ENCODE data around the gene MYCL. TPM values are rescaled to one million over a fixed set of nuclear protein-coding genes. Genes with fewer than 3 reads are reported as not detected.

The MYCL gene
- total RNA-seq, 1 experiment from 2014 or later, result 2.0 TPM

- no peaks in the 10 kb centered on the region for H3K9me3 ChIP-seq (ENCODE audit: control insufficient read depth, insufficient read depth, low read depth, low read length)
- in situ Hi-C loops (cut with HindIII; ENCODE audit: low pct_unique_long_range_greater_than_20kb, low sequenced_read_pairs), result no loop called here
- no peaks in the 10 kb centered on the region for H3K4me1 ChIP-seq (ENCODE audit: control insufficient read depth, insufficient read depth, low read length)
- BruUV-seq (replicated peaks), result no TSS peak
- H3K27me3 ChIP-seq (ENCODE audit: control insufficient read depth, insufficient read depth, low read length), result no peaks in the 10 kb centered on the region
- no peak for DNase-seq (ENCODE audit: low read depth, low spot score)
- TF ChIP-seq REST (IDR thresholded peaks at IDR 0.05; ENCODE audit: insufficient read depth in 1 of 2, low read depth in 2 of 2, low read length in 1 of 2) (no peak), SIN3A (IDR thresholded peaks at IDR 0.05; ENCODE audit: borderline replicate concordance, insufficient read depth, low read depth, low read length) (no peak), POLR2AphosphoS5 (IDR thresholded peaks at IDR 0.05; ENCODE audit: low read depth, low read length) (no peak), CTCF (IDR thresholded peaks at IDR 0.05) (no peak), TCF7L2 (IDR thresholded peaks at IDR 0.05; ENCODE audit: low read depth, low read length) (no peak)
- ChIA-PET POLR2A (no interaction called here), CTCF (interaction anchor here (0.7 kb wide), 1 partner anchor 32 kb away, joined by 5 read pairs; no protein-coding TSS in a partner anchor)
- ATAC-seq, result no peak
- H3K27ac ChIP-seq (ENCODE audit: low read length), result no peak overlapping the region
- no peak overlapping the region for H3K4me3 ChIP-seq (ENCODE audit: low read depth in 2 of 2, low read length in 2 of 2)
- no peaks in the 10 kb centered on the region for H3K36me3 ChIP-seq (ENCODE audit: control insufficient read depth, insufficient read depth, low read length)
- intact Hi-C loops (cut with micrococcal nuclease; ENCODE audit: unreplicated experiment), result no loop called here
Observed at GRCh38 chr1:39944410-39945112, 42.8 kb upstream of the MYCL start.

GRCh38 chr1:39943471-39944290 lies 42.0 kb upstream of the MYCL start:
- POLR2A ChIA-PET, result no interaction called here
- TF ChIP-seq TCF7L2 (IDR thresholded peaks at IDR 0.05; ENCODE audit: low read depth, low read length) (no peak), REST (IDR thresholded peaks at IDR 0.05; ENCODE audit: insufficient read depth in 1 of 2, low read depth in 2 of 2, low read length in 1 of 2) (no peak), CTCF (IDR thresholded peaks at IDR 0.05) (no peak), SIN3A (IDR thresholded peaks at IDR 0.05; ENCODE audit: borderline replicate concordance, insufficient read depth, low read depth, low read length) (no peak), POLR2AphosphoS5 (IDR thresholded peaks at IDR 0.05; ENCODE audit: low read depth, low read length) (no peak)
- in situ Hi-C loops (cut with HindIII; ENCODE audit: low pct_unique_long_range_greater_than_20kb, low sequenced_read_pairs) (no loop called here), intact Hi-C loops (cut with micrococcal nuclease; ENCODE audit: unreplicated experiment) (no loop called here)
- DNase-seq (ENCODE audit: low read depth, low spot score), result no peak
- ATAC-seq, result no peak
- Histone ChIP-seq H3K27me3 (ENCODE audit: control insufficient read depth, insufficient read depth, low read length) (no peaks in the 10 kb centered on the region), H3K36me3 (ENCODE audit: control insufficient read depth, insufficient read depth, low read length) (no peaks in the 10 kb centered on the region), H3K4me3 (ENCODE audit: low read depth in 2 of 2, low read length in 2 of 2) (no peak overlapping the region), H3K9me3 (ENCODE audit: control insufficient read depth, insufficient read depth, low read depth, low read length) (no peaks in the 10 kb centered on the region), H3K27ac (ENCODE audit: low read length) (no peak overlapping the region), H3K4me1 (ENCODE audit: control insufficient read depth, insufficient read depth, low read length) (no peaks in the 10 kb centered on the region)
- BruUV-seq (replicated peaks), result no TSS peak
- CTCF ChIA-PET, result interaction anchor here (0.7 kb wide), 1 partner anchor 32 kb away, joined by 5 read pairs; no protein-coding TSS in a partner anchor

Measured in Panc1 (cell line).